SKM-1 (cell line): ENCODE measurements around the gene DNAJC15.
"Not testable (repeated sequence)": the region's sequence is repeated elsewhere in the genome, so short reads cannot be mapped to it uniquely, and the experiment has no call there.

Experiments used
- DNase-seq: peaks from one replicate; lab custom pipeline; 2025; ENCODE audit not compliant: unreplicated experiment; lab: John Stamatoyannopoulos, UW

The DNAJC15 gene

DNA sequence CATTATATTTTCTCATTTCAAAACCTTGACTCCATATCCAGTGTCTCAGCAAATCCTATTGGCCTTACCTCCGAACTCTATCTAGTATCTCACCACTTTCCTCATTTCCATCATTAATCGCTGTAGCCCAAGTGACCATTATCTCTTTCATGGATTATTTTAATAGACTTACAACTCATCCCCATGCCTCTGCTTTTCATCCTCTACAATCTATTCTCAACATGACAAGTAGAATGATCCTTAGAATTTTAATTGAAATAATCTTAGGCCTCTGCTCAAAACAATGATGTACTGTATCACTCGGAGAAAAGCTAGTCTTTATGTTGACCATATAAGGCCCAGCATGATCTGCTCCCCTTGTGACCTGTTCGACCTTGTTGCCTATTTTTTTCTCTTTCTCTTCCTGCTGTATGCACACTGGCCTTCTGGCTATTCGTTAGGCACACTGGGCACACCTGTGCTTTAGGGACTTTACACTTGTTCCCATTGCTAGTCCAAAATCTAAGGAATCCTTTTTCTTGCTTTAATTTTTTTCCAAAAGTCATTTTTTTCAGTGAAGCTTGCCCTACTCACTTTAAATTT lies 21.4 kb downstream of the DNAJC15 start:
- DNase-seq, result no peak

DNA sequence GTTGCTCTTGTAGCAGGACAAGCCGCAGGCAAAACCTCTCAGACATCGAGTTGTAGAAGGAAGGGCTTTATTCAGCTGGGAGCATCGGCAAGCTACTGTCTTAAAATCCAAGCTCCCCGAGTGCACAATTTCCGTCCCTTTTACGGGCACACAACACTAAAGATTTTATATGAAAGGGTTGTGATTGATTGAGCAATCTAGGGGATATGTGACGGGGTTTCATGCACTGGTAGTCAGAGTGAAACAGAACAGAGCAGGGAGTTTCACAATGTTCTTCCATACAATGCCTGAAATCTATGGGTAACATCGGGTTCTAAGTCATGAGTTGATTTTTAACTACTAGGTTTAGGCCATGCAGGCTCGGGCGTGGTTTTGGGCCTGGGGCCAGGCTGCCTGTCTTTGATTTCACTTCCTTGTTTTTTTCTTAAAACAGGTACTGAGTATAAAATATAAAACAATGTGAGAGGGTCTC lies 22.0 kb downstream of the DNAJC15 start:
- DNase-seq, result not testable (repeated sequence)

DNA sequence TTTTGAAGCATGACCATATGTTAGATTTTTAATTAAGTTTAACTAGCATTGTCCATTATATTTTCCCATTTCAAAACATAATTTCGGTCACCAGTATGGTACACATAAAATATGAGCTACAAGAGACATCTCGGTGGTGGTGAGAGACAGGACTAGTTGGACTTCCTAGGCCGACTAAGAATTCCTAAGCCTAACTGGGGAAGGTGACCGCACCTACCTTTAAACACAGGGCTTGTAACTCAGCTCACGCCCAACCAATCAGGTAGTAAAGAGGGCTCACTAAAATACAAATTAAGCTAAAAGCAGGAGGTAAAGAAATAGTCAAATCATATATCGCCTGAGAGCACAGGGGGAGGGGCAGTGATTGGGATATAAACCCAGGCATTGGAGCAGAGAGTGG lies 22.9 kb downstream of the DNAJC15 start:
- DNase-seq, result no peak

DNA sequence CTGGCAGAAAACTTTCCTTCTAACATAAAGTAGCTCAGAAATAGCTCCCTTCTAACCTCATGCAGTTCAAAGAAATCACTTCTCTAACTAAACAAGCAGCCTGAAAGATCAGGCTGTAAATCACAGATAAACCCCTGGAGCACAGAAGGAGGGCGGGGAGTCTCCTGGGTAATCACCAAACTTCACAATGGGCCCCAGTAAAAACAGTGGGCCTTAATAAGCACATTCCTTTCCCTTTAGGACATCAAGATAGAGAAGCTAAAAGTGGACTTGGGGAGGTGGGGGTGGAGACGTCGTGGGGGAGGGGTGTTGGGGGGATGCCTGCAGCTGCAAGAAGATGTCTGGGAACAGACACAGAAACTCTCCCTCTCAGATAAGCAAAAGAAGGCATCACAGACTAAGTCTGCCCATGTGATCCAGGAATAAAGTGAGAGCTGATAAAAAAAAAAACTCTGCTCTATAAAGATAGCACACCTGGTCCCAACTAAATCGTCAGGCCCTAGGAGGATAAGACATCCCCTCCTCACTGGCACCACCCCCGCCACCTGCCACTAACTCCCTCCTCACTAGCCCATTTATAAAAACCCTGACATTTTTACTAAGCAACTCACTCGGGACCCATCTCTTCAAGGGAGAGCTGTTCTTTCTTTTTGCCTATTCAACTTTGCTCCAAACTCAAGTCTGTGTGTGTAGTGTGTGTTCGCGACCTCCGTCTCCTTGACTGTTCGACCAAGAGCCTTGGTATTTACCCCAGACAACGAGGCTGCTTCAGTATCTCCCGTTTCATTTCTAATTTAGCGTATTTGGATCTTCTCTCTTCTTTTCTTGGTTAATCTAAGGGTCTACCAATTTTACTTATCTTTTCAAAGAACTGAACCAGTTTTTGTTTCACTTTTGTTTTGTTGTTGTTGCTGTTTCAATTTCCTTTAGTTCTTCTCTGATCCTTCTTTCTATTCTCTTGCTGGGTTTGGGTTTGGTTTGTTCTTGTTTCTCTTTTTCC lies 31.7 kb downstream of the DNAJC15 start:
- no peak for DNase-seq

DNA sequence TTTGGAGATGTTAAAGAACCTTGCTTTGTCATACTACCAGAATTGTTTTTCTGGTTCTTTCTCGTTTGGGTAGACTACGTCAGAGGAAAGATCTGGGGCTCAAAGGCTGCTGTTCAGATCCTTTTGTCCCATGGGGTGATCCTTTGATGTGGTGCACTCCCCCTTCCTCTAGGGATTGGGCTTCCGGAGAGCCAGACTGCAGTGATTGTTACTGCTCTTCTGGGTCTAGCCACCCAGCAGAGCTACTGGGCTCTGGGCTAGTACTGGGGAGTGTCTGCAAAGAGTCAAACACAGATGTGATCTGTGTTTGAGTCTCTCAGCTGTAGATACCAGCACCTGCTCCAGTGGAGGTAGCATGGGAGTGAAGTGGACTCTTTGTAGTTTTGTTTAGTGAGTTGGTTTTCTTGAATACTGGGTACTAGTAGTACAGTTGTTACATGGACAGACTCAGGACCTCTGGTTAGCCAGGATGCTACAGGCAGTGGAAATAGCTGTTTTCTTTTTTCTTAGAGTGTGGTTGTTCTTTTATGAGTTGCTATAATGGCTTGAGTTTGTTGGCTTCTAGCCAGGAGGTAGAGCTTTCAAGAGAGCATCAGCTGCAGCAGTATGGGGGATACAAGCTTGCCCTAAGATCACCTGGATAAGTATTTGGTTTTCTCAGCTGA lies 34.4 kb downstream of the DNAJC15 start:
- DNase-seq, result no peak

DNA sequence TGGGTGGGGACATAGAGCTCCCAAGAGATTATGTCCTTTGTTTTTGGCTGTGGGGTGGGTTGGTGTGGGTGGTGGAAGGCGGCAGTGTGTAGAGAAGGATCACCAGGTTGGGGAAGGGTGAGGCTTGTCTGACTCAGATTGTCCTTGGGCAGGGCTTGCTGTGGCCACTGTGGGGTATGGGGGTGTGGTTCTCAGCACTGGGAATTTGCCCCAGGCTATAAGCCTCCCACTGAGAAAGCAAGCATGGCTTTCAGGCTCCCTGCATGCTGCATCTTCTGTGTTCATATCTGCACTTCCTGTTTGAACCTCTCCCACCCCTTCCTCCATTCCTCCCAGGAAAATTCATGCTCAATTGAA lies 34.9 kb downstream of the DNAJC15 start:
- DNase-seq, result no peak

DNA sequence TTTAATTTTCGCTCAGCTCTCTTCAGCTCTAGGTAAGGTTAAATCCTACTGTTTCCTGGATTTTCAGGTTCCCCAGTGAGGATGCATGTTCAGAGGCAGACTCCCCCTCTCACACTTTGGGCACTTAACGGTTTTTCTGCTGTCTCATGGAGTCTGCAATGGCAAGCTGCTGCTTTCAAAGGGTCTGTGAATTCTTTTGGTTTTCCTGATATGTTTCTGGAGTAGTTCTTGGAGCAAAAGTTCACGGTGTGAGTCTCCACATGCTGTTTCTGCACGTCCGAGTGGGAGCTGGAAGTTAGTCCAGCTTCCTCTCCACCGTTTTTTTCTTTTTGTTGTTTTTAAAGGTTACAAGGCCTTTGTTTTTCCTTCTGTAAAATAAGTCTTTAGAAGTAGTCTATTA lies 35.4 kb downstream of the DNAJC15 start:
- DNase-seq, result no peak

DNA sequence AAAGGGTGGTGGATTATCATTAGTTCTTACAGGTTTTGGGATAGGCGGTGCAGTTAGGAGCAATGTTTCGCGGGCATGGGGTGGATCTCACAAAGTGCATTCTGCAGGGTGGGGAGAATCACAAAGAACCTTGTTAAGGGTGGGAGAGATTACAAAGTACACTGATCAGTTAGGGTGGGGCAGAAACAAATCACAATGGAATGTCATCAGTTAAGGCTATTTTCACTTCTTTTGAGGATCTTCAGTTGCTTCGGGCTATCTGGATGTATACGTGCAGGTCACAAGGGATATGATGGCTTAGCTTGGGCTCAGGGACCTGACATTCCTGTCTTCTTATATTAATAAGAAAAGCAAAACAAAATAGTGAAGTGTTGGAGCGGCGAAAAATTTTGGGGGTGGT lies 36.4 kb downstream of the DNAJC15 start:
- not testable (repeated sequence) for DNase-seq

DNA sequence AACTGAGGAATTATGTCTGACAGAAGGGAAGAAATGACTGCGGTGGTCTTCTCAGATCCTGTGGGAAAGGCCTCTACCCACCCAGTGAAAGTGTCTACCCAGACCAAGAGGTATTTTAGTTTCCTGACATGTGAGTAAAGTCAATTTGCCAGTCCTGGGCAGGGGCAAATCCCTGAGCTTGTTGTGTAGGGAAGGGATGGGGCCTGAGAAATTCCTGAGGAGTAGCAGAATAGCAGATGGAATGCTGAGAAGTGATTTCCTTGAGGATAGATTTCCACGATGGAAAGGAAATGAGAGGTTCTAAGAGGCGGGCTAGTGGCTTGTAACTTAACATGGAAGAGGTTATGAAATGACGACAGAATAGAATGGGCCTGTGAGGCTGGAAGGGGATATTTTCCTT lies 37.4 kb downstream of the DNAJC15 start:
- not testable (repeated sequence) for DNase-seq

DNA sequence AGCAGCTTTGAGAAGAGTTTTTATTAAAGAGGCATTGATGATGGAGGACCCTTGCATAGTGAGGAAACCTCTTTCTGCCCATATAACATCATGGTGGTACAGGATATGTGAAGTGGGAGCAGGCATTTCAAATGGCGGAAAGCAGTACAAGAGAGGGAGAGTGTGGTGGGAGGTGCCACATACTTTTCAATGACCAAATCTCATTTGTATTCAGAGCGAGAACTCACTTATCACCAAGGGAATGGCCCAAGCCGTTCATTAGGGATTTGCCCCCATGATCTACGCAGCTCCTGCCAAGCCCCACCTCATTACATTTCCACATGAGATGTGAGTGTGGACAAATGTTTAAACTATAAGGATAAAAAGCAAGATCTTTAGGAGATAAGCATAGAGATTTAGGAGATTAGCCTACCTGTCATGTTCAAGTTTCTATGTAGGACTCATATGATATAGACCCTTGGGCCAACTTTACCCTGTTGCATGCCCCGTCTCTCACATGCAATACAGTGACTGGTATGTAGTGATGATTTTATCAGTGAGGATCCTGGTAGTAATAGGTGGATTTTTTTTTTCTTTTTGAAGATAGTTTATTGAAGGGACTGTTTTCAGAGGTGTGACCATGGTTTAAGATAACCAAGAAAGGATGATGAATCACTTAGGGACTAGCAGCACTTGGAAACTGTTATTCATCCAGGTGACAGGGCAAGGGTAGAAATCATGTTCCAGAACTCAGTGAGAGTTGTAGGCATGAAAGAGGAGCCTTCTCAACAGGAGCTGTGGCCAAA lies 38.3 kb downstream of the DNAJC15 start:
- DNase-seq, result no peak

DNA sequence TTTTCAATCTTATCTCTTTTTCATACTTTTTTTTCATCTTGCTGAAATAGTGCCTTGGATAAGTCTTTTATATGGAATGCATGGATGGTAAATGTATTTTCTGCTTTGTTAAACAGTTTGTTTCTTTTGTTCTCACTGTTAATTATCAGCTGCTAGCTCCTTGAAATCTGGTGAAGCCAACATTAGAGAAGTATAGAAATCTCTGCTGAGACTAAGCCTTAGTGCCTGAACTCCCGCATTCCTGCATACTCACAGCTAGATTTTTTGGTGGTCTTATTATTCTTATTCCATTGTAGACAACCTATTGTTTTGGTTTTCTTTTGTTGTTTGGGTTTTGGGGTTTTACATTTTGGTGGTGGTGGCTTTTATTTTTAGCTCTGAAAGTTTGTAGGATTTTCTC lies 48.4 kb downstream of the DNAJC15 start:
- DNase-seq, result no peak

DNA sequence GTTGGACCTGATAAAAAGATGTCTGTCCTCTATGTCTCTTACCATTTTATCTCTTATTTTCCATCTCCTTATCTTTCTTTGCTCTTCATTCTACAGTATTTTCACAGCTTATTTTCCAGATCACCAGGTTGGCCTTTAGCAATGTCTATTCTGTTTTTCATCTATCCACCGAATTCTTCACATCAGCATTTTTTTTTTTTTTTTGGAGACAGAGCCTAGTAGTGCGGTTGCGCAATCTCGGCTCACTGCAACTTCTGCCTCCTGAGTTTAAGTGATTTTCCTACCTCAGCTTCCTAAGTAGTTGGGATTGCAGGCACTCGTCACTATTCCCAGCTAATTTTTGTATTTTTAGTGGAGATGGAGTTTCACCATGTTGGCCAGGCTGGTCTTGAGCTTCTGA lies 49.0 kb downstream of the DNAJC15 start:
- DNase-seq, result no peak

DNA sequence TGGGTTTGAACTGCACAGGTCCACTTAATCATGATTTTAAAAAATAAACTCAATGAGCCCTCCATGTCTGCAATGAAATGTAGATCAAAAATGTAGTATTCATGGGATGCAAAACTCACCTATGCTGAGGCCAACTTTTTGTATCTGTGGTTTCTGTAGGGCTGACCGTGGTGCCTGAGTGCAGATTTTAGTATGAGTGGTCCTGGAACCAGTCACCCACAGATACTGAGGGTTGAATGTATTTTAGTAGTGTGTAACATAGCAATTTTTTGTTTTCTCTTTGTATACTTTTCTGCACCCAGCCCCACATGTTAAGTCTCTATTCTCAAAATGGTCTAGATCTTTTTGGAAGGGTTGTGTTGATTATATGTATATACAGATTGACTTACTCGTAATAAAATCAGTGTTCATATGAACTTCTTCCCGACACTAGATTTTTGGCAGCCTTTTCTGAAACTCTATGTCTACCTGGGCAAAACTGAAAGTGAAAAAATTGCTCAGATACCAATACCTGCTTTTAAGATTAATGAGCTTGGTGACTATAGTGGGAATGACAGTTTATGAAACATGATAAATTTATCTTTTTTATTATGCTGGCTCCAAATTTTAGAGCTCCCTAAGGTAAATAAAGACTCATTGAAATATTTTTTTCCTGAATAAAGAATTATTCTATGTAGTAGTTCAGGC lies 51.6 kb downstream of the DNAJC15 start:
- no peak for DNase-seq

DNA sequence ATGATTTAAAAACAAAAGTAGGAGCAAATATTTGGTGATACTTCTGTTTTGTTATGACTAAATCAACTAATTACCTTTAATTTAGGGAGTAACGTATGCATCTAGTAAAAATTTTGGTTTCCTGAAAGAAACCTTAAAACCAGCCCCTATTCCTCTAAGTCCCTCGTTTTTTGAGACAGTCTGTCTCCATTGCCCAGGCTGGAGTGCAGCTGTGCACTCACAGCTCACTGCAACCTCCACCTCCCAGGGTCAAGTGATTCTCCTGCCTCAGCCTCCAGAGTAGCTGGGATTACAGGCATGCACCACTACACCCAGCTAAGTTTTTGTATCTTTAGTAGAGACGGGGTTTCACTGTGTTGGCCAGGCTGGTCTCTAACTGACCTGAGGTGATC lies 52.1 kb downstream of the DNAJC15 start:
- not testable (repeated sequence) for DNase-seq

DNA sequence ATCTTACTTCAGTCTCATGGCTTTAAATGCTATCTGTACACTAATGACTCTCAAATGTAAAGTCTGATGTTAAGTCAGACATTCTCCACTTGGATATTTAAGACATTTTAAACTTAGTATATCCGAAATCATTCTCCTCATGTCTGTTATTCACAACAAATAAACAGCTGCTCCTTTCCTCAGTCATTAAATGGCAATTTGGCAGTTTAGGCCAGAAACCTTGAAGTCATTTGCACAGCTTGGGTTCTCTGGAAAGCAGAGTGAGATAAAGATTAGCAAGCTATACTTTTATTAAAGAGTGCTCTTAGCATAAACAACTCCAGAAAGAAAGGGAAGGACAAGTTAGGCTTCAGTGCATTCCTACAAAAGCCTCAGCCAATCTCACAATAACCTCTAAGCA lies 53.7 kb downstream of the DNAJC15 start:
- no peak for DNase-seq

DNA sequence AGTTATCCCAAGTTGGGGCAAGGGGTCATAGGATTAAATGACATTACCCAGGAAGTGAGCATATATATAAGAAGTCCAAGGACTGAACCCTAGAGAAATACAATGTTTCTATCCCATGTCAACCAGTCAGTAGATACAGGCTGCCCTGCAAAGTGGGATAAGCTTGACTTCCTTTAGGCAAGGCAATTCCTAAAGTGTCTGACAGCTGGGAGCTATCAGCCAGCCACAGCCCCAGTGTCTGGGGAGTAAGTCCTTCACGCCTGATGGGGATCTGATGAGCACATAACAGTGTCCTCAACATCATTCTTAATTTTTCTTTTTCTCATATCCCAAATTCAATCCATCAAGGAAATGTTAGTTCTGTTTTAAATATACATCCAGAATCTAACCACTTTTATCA lies 54.1 kb downstream of the DNAJC15 start:
- DNase-seq, result no peak

DNA sequence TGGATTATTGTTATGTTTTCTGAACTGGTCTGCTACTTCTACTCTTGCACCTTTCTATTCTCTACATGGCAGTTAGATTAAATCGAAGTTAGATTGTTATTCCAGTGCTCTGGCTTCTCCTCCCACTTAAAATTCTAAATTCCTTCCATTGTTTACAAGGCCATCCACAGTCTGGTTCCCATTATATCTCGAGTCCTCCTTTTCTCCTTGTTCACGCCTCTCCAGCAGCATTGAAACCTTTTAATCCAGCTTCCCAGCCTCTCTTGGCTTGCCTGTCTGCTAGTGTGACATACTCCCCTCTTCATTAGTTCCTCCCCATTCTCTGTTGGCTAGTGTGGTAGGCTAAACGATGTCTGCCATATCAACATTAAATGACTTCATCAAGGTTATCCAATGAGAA lies 54.5 kb downstream of the DNAJC15 start:
- DNase-seq, result no peak

DNA sequence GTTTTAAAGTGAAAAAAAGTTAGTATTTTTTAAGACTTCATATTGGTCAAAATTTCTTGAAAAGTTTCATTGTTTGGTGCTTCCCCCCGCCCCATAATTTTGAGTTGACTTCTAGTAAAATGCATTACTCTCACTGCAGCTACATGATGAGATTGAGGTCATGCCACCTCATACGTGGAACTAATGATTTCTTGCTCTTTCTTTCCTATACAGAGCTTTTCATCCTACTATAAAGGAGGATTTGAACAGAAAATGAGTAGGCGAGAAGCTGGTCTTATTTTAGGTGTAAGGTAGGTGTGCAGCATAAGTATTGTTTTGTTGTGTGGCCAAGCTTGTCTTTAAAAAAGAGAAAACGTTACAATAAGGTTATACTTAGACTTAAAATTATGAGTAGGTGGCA lies 55.0 kb downstream of the DNAJC15 start:
- DNase-seq, result no peak

DNA sequence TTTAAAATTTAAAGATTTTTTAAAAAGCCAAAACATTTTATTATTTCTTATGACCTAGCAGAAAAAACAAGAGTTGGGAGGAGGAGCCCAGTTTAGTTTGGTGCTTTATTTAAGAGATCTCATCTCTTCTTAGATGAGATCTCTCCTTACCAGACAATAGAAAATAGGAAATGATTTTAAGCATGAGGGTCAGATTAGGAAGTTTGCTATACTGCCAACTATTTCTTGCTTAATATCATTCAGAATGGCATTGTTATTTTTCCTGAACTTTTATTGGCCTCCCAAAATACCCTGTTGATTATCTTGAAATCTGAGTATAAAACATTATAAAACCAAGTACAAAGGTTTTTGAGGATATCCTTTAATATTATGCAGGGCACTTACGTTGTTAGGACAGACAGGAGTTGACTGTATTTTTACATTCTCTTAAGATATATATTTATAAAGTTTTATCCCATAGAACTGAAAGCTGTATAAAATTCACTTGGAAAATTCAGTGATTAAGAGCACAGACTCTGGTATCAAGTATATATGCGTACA lies 56.1 kb downstream of the DNAJC15 start:
- DNase-seq, result no peak

DNA sequence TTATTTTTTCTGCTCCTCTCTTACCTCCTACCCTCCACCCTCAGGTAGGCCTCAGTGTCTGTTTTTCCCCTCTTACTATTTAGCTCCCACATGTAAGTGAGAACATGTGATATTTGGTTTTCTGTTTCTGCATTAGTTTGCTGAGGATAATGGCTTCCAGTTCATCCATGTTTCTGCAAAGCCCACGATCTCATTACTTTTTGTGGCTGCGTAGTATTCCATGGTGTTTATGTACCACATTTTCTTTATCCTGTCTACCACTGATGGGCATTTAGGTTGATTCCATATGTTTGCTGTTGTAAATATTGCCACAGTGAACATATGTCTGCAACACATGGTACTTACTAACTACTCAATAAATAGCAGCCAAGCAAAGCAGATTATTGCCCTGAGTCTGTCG lies 56.8 kb downstream of the DNAJC15 start:
- DNase-seq, result no peak
